Transverse colon (tissue), 4 donors: ENCODE results near the gene ATP1A3. TPM values are rescaled to one million over a fixed set of nuclear protein-coding genes. Genes with fewer than 3 reads are reported as not detected.
"Not testable (repeated sequence)": the region's sequence is repeated elsewhere in the genome, so short reads cannot be mapped to it uniquely, and the experiment has no call there.

ENCODE experiments used
- DNase-seq: peaks from one replicate; pipeline ENCODE4 v3.0.0-alpha.2; 2019
- H3K27ac ChIP-seq, 4 donors: fragments of 200-600 bp; sonication (generic); 2 replicates each; pipeline ENCODE4 v1.5.1; 2016 to 2018; ENCODE audit warnings: inconsistent platforms in 4 of 4
- H3K27me3 ChIP-seq: fragments of 200-600 bp; sonication (generic); 2 replicates; pipeline ENCODE4 v1.5.1; 2017; ENCODE audit warnings: inconsistent platforms
- H3K36me3 ChIP-seq, 4 donors: fragments of 200-600 bp; sonication (generic); 2 replicates each; pipeline ENCODE4 v1.5.1; 2017 to 2019; ENCODE audit warnings: inconsistent platforms in 4 of 4
- H3K4me1 ChIP-seq, 4 donors: fragments of 200-600 bp; sonication (generic); 2 replicates each; pipeline ENCODE4 v1.5.1; 2017 to 2020; ENCODE audit warnings: inconsistent platforms in 4 of 4
- H3K4me3 ChIP-seq, 4 donors: fragments of 200-600 bp; sonication (generic); 1 replicate in 1 of 4; 2 replicates in 3 of 4; pipeline versions ENCODE4 v1.5.1 to v1.6.1; 2017 to 2019; ENCODE audit warnings: inconsistent platforms in 4 of 4
- H3K9me3 ChIP-seq, 2 donors: fragments of 200-600 bp; sonication (generic); 2 replicates each; pipeline ENCODE4 v1.5.1; 2017 to 2019; ENCODE audit warnings: inconsistent platforms in 2 of 2
- CTCF ChIP-seq, 5 experiments: fragments of 200-600 bp in 3 of 5; fragments of 450-650 bp in 2 of 5; sonication (generic) in 3 of 5; IDR thresholded peaks; 1 replicate in 2 of 5; 2 replicates in 3 of 5; pipeline ENCODE4 v1.5.1; 2016 to 2017; ENCODE audit warnings: antibody characterized with exemption in 5 of 5, inconsistent platforms in 3 of 5, mild to moderate bottlenecking in 2 of 5, moderate library complexity in 1 of 5
- EP300 ChIP-seq: sonication (generic); formaldehyde crosslinking; IDR thresholded peaks from one replicate; pipeline ENCODE4 v1.6.1; 2017; ENCODE audit warnings: antibody characterized with exemption, low read depth
- POLR2A ChIP-seq: fragments of 450-650 bp; IDR thresholded peaks from one replicate; pipeline ENCODE4 v1.6.1; 2016; ENCODE audit warnings: antibody characterized with exemption, mild to moderate bottlenecking, moderate library complexity
- POLR2AphosphoS5 ChIP-seq, 3 donors: sonication (generic); formaldehyde crosslinking; IDR thresholded peaks; one replicate each; pipeline ENCODE4 v1.6.1; 2016; ENCODE audit warnings: antibody characterized with exemption in 3 of 3
- WGBS, 2 donors: methylation state at CpG; one replicate each; pipeline ENCODE4 v1.1.5; 2018; ENCODE audit warnings: low coverage in 1 of 2; 5-methylcytosine and 5-hydroxymethylcytosine counted together
- in situ Hi-C, 4 donors: fragments of 200-750 bp; cut with MboI; loops; one replicate each; pipeline versions ENCODE4 v1.15.0 to v1.15.1; 2017; ENCODE audit warnings: low sequenced_read_pairs in 3 of 4, low pct_ligation_motif_present in 1 of 4, low pct_unique_long_range_greater_than_20kb in 1 of 4
- intact Hi-C: fragments of 100-400 bp; cut with DNase I; formaldehyde crosslinking; loops from one replicate; pipeline ENCODE4 v1.15.1; 2023; ENCODE audit warnings: low total_unique reads
- total RNA-seq, 4 donors: library from RNA; depleted of rRNA; stranded (reverse); fragments of >200 nt; gene quantifications; one replicate each; pipeline ENCODE4 v1.1.0, GENCODE V29; 2016

ATP1A3 gene
- total RNA-seq, 4 donors from 2014 or later = 0.20 to 1.1 (median 1.1) TPM; not detected in 1

DNA sequence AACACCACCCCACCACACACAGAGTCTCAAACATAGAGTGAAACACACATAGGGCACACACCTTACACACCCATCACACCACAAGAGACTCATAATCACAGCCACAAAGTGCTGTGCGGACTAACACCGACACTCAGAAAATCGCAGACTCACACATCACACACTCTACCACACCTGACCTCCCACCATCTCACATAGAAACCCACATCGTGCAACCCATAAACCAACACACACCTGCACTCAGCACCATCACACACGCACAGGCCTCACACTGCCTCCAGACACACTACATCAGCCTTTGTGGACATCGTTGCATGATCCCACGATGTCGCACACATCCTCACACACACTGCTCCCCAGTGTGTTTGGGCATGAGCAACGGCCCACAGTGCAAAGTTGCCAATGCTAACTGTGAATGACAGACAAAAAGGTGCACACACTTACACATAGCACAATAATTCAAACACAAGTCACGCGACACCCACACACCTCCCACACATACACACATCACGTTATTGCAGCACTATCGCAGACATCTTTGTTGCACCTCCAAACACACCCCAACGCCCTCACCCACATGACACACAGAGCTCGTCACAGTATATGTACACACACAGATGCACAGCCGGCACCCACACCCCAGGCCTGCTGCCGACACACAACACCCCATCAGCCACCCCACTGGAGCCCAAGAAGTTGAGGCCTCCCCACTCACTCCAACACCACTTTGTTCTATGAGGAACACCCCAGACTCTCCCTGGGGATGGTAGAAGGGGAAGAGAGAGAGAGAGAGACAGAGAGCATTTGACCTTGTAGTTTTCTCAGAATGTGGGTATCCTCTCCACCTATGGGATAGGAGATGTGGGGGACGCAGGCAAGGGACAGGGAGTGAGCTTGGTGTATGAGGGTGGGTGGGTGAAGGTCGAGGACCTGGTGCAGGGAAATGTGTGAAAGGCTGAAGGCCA is 1.2 kb upstream of the ATP1A3 start:
- Histone ChIP-seq H3K4me1 (peaks cover 5 to 23% (median 15%) of the 10 kb centered on the region in 4 donors), H3K9me3 (no peaks in the 10 kb centered on the region), H3K27ac (no peak overlapping the region), H3K4me3 (no peak overlapping the region), H3K27me3 (peaks cover 99% of the 10 kb centered on the region), H3K36me3 (no peaks in the 10 kb centered on the region)
- in situ Hi-C loops (no loop called here), intact Hi-C loops (loop anchor here (5.0 kb wide), 1 partner anchor 508 kb away; no protein-coding TSS in a partner anchor)
- no peak for TF ChIP-seq POLR2A
- no peak for TF ChIP-seq CTCF (IDR thresholded peaks at IDR 0.05)
- no peak for TF ChIP-seq POLR2AphosphoS5 (IDR thresholded peaks at IDR 0.05)
- TF ChIP-seq EP300 = no peak
- WGBS, 2 donors = 60 to 83% methylated on average over 3 to 19 of the region's 19 CpGs
- DNase-seq = no peak

- DNase-seq = no peak
- Histone ChIP-seq H3K36me3 (no peaks in the 10 kb centered on the region), H3K4me3 (peak overlapping the region in 2 of 4 donors; percentile 43 to 47), H3K27me3 (peaks cover 92% of the 10 kb centered on the region), H3K27ac (no peak overlapping the region), H3K9me3 (no peaks in the 10 kb centered on the region), H3K4me1 (peaks cover 5 to 23% (median 15%) of the 10 kb centered on the region in 4 donors)
- in situ Hi-C loops (no loop called here), intact Hi-C loops (loop anchor here (5.0 kb wide), 1 partner anchor 507 kb away; no protein-coding TSS in a partner anchor)
- WGBS, 2 donors = 17 to 23% methylated on average over 3 to 12 of the region's 13 CpGs
- no peak for TF ChIP-seq CTCF (IDR thresholded peaks at IDR 0.05)
- no peak for TF ChIP-seq POLR2A
- no peak for TF ChIP-seq EP300
- TF ChIP-seq POLR2AphosphoS5 (IDR thresholded peaks at IDR 0.05) = no peak
These were observed 516 bp upstream of the ATP1A3 start for GRCh38 chr19:41994521-41994971.

GRCh38 chr19:41991925-41992569 is 2.0 kb downstream of the ATP1A3 start:
- intact Hi-C loops = loop anchor here (5.0 kb wide), 1 partner anchor 505 kb away; no protein-coding TSS in a partner anchor
- H3K36me3 ChIP-seq, DNase-seq, H3K27ac ChIP-seq, H3K9me3 ChIP-seq, H3K4me3 ChIP-seq, in situ Hi-C loops: not testable (repeated sequence)
- WGBS, 2 donors = 77% methylated on average over 11 of the region's 11 CpGs; no CpG with 5 or more reads in 1 of the 2 donors
- H3K4me1 ChIP-seq = peaks cover 5 to 11% (median 8%) of the 10 kb centered on the region in 4 donors
- peaks cover 67% of the 10 kb centered on the region for H3K27me3 ChIP-seq

- Histone ChIP-seq H3K4me1 (peaks cover 5 to 11% (median 8%) of the 10 kb centered on the region in 4 donors), H3K9me3 (no peaks in the 10 kb centered on the region), H3K4me3 (no peak overlapping the region), H3K27me3 (peaks cover 57% of the 10 kb centered on the region), H3K27ac (no peak overlapping the region), H3K36me3 (no peaks in the 10 kb centered on the region)
- intact Hi-C loops = loop anchor here (5.0 kb wide), 1 partner anchor 504 kb away; no protein-coding TSS in a partner anchor
- TF ChIP-seq EP300 = no peak
- TF ChIP-seq CTCF (IDR thresholded peaks at IDR 0.05) = no peak
- no peak for TF ChIP-seq POLR2A
- TF ChIP-seq POLR2AphosphoS5 (IDR thresholded peaks at IDR 0.05) = no peak
- 35 to 40% methylated on average over 1 to 13 of the region's 15 CpGs for WGBS, 2 donors
- in situ Hi-C loops = no loop called here
- DNase-seq = no peak
These were observed 3.0 kb downstream of the ATP1A3 start for GRCh38 chr19:41991025-41991424.
